Activated naive CD8-positive, alpha-beta T cell treated with anti-CD3 and anti-CD28 coated beads, Interleukin-2, amount 50 U/mL, for 16 hours (primary cell): ENCODE results near the gene MRPL32.

ENCODE experiments used
- DNase-seq: peaks from one replicate; pipeline ENCODE4 v3.0.0-alpha.2; 2020; ENCODE audit warnings: low read depth, low spot score

Gene MRPL32

GRCh38 chr7:42926204-42926603, 6.0 kb upstream of the MRPL32 start:
- no peak for DNase-seq

DNA sequence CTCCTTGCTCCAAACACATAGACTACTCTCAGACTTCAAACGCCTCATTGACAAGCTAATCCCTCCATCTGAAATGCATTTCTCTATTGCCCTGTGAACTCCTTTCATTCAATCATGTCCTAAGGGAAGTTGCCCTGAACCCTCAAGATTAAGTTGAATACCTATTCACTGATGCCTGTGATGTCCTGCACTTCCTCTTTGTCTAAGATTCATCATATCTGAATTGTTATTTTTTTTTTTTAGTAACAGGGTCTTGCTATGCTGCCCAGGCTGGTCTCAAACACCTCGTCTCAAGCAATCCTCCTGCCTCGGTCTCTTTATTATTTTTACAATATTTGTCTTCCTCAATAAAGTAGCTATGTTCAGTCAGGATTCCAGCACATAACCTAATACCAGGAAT, 3.4 kb upstream of the MRPL32 start:
- DNase-seq = no peak

DNA sequence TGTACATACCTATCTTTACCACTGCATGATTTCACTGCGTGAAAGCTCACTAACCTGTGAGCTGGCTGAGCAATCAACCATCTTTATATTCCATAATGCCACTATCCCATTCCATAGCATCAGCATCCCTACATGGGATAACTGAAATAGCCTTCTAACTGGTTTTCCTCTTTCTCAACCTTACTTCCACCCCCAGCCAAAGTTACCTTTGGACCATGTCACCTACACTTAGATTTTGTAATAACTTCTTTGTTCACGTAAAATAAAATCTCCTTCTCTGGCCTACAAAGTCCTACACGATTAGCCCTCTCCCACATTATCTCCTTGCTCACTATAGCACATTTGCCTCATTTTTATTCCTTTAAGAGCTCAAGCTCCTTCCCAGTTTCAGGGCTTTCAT, 2.7 kb upstream of the MRPL32 start:
- no peak for DNase-seq

- DNase-seq = no peak
These were observed 1.3 kb upstream of the MRPL32 start for GRCh38 chr7:42930889-42931288.

DNA sequence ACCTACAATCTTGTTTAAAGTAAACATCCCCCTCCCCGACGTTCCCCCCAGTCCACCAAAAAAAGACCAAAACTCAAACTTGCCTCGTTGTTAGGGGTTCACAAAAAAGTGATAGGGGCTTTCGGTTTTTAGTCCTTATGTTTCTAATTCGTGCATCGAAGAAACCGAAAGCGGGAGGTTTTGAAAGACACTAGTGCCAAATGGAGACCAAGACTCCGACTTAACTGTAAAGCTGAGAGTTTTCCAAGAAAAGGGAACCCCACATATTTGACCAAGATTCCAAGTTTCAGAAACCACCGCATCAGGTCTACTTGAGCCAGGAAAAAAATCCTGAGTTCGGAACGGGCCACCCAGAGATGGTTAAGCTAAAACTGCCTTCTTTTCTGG, 736 bp upstream of the MRPL32 start:
- DNase-seq = no peak

DNA sequence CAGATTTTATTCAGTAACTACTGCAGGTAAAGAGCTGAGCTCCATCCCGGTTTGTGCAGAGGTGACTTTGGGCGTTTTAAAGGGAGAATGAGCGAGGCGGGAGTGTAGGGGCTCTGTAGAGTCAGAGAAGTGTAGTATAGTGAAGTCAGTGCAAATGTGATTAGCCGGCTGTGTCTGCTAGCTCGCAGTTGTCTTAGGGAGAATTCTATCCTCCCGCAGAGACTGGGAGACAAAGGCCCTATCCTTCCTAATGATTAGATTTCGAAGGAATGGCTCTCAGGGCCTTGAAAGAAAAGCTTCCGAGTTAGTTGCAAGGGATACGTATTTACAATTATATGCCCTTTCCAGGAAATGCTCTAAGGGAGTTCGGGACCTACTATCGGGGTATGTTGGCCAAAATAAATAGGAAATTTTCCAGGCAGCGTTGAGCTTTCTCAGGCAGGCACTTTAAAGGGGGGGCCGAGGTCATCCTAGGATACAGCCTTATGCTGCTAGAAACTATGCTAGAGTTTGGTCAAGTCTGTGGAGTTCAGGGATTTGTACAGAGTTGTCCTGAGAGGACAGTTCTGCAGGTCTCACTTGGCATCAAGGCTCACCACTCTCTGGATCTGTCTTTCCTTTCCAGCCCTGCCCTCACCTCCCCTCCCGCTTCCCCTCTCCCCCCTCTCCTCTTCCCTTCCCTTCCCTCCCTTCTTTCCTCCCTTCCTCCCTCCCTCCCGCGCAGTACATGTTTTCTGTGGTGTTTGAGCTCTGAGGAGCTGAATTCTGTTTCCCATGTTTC, 825 bp downstream of the MRPL32 start:
- no peak for DNase-seq

DNA sequence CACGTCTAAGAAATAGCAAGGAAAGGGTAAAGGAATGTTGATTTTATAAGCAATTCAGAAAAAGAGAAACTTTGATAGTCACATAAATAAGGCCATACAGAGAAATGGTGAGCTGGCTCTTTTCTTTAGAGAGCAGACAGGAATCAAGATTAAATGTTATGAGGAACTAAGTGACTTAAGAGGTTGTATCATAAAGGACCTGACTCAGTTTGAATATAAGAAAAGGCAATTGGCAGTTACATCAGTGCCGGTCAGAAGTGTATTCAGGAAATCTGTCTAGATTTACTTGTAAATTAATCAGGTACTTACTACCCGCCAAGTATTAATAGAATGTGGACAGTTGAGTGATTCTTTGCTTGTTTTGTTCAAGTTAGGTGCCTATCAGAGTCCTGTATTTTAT, 2.1 kb downstream of the MRPL32 start:
- DNase-seq = no peak

DNA sequence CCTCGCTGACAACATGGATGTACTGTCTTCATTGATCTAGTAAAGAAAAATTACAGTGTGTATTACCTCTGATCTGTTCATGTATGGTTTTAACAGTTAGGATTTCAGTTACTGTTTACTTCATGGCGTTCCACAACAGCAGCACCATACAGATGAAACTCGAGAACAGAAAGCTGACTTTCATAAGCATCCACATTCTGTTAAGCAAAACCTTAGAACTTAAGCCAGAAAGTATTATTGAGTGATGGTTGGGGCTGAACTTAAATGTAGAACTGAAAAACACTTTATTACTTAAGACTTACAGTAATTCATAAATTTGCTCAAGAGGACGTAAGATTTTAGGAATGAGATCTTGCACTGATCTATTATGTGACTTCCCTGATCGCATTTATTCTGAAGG, 3.7 kb downstream of the MRPL32 start:
- no peak for DNase-seq

GRCh38 chr7:42939457-42940240, 7.5 kb downstream of the MRPL32 start:
- DNase-seq = no peak

GRCh38 chr7:42940985-42941847, 9.0 kb downstream of the MRPL32 start:
- peak; percentile 58 for DNase-seq

DNA sequence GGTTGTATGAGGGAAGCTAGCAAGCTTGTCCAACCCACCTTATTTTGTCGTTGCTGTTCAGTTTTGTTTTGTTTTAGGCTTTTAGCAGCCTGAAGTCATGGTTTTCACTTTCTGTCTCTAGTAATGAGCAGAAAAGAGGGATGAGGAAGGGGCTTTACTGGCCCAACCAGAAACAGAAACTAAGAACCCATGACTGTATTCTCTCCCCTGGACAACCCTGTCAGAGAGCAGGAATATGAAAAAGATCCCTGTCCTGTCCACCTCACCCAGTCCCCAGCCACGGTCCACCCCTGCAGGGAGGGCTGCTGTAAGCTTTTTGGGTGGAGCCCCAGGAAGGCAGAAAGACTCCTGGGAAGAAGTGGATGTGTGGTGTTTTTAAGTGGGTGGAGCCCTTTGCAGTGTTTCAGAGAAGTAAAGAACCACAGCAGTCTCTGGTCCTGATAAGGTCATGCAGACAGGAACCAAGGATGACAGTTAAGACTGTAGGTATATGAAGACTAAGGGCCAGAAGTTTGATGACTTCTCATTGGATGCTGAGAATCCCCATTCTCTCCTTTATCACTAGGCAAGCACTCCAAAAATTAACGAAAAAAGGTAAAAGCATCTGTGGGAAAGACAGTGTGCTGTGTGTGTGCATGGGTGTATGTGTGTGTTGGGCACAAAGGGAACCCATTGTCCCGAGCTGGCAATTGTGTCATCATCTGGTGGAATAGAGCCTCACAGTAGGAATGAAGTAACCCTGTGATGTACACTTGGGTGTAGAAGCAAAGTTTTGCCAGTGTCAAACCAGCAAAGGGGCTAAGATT, 13.8 kb downstream of the MRPL32 start:
- no peak for DNase-seq

GRCh38 chr7:42946627-42946950, 14.4 kb downstream of the MRPL32 start:
- no peak for DNase-seq

DNA sequence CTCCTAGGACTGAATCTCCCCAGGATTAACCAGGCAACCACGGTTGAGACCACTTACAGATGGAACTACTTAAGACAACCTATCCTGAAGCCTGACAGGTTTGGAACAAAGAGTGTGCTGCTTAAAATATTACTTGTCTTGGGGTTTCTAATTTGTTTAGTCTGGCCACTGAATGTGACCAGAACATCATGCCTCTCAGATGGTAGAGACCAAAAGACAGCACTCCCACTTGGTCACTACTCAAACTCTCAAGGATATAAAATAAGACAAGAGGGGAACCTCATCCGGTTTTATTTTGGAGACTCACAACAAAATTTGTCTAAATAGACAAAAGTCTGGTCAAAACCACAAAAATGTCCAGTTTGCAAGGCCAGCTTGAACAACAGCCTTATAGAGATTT, 15.3 kb downstream of the MRPL32 start:
- DNase-seq = no peak

DNA sequence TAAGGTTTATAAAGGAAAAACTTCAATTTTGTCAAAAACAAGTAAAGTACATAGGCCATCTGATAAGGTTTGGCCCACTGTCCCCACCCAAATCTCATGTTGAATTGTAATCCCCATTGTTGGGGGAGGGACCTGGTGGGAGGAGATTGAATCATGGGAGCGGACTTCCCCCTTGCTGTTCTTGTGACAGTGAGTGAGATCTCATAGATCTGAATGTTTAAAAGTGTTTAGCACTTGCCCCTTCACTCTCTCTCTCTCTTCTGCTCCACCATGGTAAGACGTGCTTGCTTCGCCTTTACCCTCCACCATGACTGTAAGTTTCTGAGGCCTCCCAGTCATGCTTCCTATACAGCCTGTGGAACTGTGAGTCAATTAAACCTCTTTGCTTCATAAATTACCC, 18.2 kb downstream of the MRPL32 start:
- DNase-seq = no peak

GRCh38 chr7:42952328-42952727, 20.2 kb downstream of the MRPL32 start:
- no peak for DNase-seq

DNA sequence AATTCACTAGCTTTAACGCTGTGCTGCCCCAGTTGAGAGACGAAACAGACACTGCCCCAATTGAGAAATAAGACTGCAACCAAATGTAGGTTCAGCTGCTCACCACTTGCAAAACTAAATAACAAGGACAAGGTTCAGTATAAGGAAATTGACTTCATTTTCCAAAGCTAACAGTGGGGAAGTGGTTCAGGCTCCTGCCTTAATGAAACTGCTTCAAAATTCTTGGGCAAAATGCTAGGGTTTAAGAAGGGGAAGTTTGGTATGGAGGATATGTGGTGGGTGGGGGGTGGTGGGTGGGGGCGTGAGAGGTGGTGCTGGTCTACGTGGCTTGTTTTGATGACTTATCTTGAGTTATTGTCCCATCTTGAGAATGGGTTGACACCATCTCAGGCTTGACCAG, 21.8 kb downstream of the MRPL32 start:
- no peak for DNase-seq

- no peak for DNase-seq
These were observed 23.9 kb downstream of the MRPL32 start for GRCh38 chr7:42956062-42956461.

DNA sequence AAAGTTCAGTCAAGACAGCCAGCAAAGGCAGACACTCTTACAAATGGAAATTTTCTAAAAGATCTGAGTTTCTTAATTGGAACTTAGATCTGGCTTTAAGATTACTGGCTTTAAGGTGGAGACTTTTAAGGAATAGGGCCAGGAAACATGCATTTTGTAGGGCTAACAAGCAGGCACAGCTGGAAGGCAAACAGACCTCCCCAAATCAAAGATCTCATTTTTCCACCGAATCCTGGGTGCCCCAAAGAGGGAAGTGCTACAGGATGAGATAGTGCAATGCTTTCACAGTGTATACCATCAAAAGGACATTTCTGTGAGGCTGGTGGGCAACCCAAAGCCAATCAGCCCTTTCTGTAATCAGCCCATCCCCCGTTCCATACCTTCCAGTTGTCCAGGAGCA, 27.4 kb downstream of the MRPL32 start:
- no peak for DNase-seq

DNA sequence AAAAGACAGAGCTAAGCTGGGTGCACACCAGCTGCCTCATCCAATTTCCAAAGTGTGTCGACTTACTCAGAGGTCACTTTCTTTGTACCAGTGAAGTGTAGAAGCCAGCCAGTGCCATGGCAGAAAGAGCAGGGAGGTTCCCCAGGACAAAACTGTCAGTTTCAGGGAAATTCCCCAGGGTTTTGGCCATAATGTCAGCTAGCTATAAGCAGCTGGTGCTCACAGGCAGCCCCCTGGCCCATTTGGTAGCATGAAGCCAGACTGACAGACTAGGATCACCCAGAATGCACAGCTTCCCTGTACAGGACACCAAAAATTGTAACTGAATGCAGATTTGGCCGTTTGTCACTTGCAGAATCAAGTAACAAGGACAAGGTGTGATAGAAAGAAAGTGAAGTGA, 28.6 kb downstream of the MRPL32 start:
- DNase-seq = no peak

GRCh38 chr7:42961170-42961569, 29.0 kb downstream of the MRPL32 start:
- DNase-seq = no peak

- DNase-seq = no peak
These were observed 32.1 kb downstream of the MRPL32 start for GRCh38 chr7:42964293-42964692.
